Esophagus muscularis mucosa (tissue), 4 donors: ENCODE measurements around the gene EHD2.

ENCODE experiments used
- CTCF ChIP-seq, 3 experiments: fragments of 200-600 bp in 2 of 3; fragments of 450-650 bp in 1 of 3; sonication (generic) in 2 of 3; IDR thresholded peaks; one replicate each; pipeline ENCODE4 v1.5.1; 2017 to 2019; ENCODE audit warnings: antibody characterized with exemption in 3 of 3, mild to moderate bottlenecking in 2 of 3, moderate library complexity in 1 of 3
- EP300 ChIP-seq: sonication (generic); formaldehyde crosslinking; IDR thresholded peaks from one replicate; pipeline ENCODE4 v1.6.1; 2017; ENCODE audit warnings: antibody characterized with exemption
- POLR2A ChIP-seq: fragments of 450-650 bp; IDR thresholded peaks from one replicate; pipeline ENCODE4 v1.6.1; 2017; ENCODE audit warnings: antibody characterized with exemption, moderate library complexity, mild to moderate bottlenecking, low read depth
- POLR2AphosphoS5 ChIP-seq, 2 donors: sonication (generic); formaldehyde crosslinking; IDR thresholded peaks; one replicate each; pipeline ENCODE4 v1.6.1; 2017; ENCODE audit warnings: antibody characterized with exemption in 2 of 2

- TF ChIP-seq POLR2A: no peak
- TF ChIP-seq CTCF (IDR thresholded peaks at IDR 0.05): peak; percentile 84 to 93 (median 91)
- peak in 1 of 2 donors; percentile 48 for TF ChIP-seq POLR2AphosphoS5 (IDR thresholded peaks at IDR 0.05)
- no peak for TF ChIP-seq EP300
These were observed 5.9 kb upstream of the EHD2 start for GRCh38 chr19:47707135-47707925.
